ENCODE results near the gene MBD5.

DNA sequence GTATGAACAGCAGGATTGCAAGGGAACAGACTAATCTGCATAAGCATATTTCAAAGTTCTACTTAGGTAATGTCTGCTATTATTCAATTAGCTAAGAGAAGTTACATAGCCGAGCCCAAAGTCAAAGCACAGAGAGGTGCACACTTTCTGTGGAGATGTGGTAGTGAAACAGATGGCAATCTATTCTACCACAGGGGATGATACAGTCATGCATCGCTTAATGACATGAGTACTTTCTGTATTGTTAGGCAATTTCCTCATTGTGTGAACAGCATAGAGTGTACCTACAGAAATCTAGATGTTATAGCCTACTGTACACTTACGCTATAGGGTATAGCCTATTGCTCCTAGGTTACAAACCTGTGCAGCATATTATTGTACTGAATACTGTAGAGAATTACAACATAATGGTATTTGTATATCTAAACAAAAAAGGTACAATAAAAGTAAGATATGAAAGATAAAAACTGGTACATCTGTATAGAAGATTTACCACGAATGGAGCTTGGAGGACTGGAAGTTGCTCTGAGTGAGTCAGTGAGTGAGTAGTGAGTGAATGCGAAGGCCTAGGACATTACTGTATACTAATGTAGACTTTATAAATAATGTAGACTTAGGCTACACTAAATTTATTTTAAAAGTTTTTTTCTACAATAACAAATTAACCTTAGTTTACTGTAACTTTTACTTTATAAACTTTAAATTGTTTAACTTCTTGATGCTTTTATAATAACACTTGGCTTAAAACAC lies 197.6 kb downstream of the MBD5 start:
- TF ChIP-seq CTCF (IDR thresholded peaks at IDR 0.05) (no peak), POLR2A (IDR thresholded peaks at IDR 0.05) (no peak)

Measured in Peyer's patch (tissue), 4 donors.